LoVo (cell line): Measurements from ENCODE around the gene EYA2.

Experiments used
- DNase-seq: peaks from one replicate; pipeline ENCODE4 v3.0.0-alpha.2; 2016; ENCODE audit warnings: low spot score

Gene EYA2

GRCh38 chr20:47141941-47142773 lies 247.5 kb downstream of the EYA2 start:
- DNase-seq: no peak

- DNase-seq: no peak
These were observed 248.1 kb downstream of the EYA2 start for GRCh38 chr20:47142774-47143170.

GRCh38 chr20:47143657-47144056 lies 249.0 kb downstream of the EYA2 start:
- no peak for DNase-seq

GRCh38 chr20:47144463-47144862 lies 249.8 kb downstream of the EYA2 start:
- no peak for DNase-seq

- peak; percentile 9 for DNase-seq
These were observed 252.0 kb downstream of the EYA2 start for GRCh38 chr20:47146686-47147085.

- no peak for DNase-seq
These were observed 253.4 kb downstream of the EYA2 start for GRCh38 chr20:47148059-47148458.

GRCh38 chr20:47149939-47150338 lies 255.3 kb downstream of the EYA2 start:
- no peak for DNase-seq

GRCh38 chr20:47150403-47151152 lies 255.9 kb downstream of the EYA2 start:
- DNase-seq: peak; percentile 26

GRCh38 chr20:47152068-47152467 lies 257.4 kb downstream of the EYA2 start:
- no peak for DNase-seq

GRCh38 chr20:47154089-47154488 lies 259.4 kb downstream of the EYA2 start:
- no peak for DNase-seq

GRCh38 chr20:47156301-47157137 lies 261.9 kb downstream of the EYA2 start:
- DNase-seq: no peak

- no peak for DNase-seq
These were observed 264.5 kb downstream of the EYA2 start for GRCh38 chr20:47159166-47159565.

GRCh38 chr20:47160240-47160639 lies 265.6 kb downstream of the EYA2 start:
- no peak for DNase-seq

GRCh38 chr20:47160992-47161391 lies 266.3 kb downstream of the EYA2 start:
- no peak for DNase-seq

GRCh38 chr20:47161411-47161810 lies 266.8 kb downstream of the EYA2 start:
- DNase-seq: no peak

- DNase-seq: no peak
These were observed 269.5 kb downstream of the EYA2 start for GRCh38 chr20:47164140-47164539.

GRCh38 chr20:47165376-47165865 lies 270.8 kb downstream of the EYA2 start:
- no peak for DNase-seq

GRCh38 chr20:47167846-47168245 lies 273.2 kb downstream of the EYA2 start:
- DNase-seq: no peak

- no peak for DNase-seq
These were observed 277.9 kb downstream of the EYA2 start for GRCh38 chr20:47172579-47172978.

- DNase-seq: no peak
These were observed 279.1 kb downstream of the EYA2 start for GRCh38 chr20:47173596-47174216.

- DNase-seq: no peak
These were observed 280.0 kb downstream of the EYA2 start for GRCh38 chr20:47174456-47175243.
